ENCODE measurements around the gene RIGI.

DNA sequence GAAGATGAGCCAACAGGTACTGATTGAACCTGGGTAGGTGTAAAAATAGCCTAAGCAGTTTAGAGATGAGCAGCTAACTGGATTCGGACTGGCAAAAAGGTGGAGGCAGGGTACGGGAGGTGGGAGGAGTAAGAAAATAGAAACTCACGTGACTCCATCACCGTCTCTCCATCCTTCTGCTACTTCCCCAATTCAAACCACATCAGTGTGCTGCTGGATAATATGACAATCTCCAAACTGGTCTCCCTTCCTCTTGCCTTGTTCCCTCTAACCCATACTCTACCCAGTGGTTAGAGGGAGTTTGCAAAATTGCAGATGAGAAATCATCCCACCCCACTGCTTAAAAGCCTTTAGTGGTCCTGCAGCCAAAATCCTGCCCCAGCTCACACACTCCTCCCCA lies 42.7 kb downstream of the RIGI start:
- TF ChIP-seq, protein P1, sequence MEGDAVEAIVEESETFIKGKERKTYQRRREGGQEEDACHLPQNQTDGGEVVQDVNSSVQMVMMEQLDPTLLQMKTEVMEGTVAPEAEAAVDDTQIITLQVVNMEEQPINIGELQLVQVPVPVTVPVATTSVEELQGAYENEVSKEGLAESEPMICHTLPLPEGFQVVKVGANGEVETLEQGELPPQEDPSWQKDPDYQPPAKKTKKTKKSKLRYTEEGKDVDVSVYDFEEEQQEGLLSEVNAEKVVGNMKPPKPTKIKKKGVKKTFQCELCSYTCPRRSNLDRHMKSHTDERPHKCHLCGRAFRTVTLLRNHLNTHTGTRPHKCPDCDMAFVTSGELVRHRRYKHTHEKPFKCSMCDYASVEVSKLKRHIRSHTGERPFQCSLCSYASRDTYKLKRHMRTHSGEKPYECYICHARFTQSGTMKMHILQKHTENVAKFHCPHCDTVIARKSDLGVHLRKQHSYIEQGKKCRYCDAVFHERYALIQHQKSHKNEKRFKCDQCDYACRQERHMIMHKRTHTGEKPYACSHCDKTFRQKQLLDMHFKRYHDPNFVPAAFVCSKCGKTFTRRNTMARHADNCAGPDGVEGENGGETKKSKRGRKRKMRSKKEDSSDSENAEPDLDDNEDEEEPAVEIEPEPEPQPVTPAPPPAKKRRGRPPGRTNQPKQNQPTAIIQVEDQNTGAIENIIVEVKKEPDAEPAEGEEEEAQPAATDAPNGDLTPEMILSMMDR (CRISPR knock-in tag; IDR thresholded peaks at IDR 0.05) = no peak
- no peak for TF ChIP-seq HMG20A (CRISPR knock-in tag; IDR thresholded peaks at IDR 0.05; ENCODE audit: borderline replicate concordance)
- no peak for TF ChIP-seq HDAC2 (CRISPR knock-in tag; IDR thresholded peaks at IDR 0.05)
- TF ChIP-seq EZH2 (conservative IDR thresholded peaks at IDR 0.05; ENCODE audit: low read depth, low read length) = no peak
- TF ChIP-seq NCOR1 (IDR thresholded peaks at IDR 0.05; ENCODE audit: borderline replicate concordance, low read length) = no peak
- TF ChIP-seq ZNF780A (CRISPR knock-in tag; IDR thresholded peaks at IDR 0.05) = no peak
- no peak for TF ChIP-seq RBAK (CRISPR knock-in tag; IDR thresholded peaks at IDR 0.05)
- TF ChIP-seq TOE1 (CRISPR knock-in tag; IDR thresholded peaks at IDR 0.05) = no peak
- TF ChIP-seq SMAD1 (CRISPR knock-in tag; IDR thresholded peaks at IDR 0.05; ENCODE audit: borderline replicate concordance, low read depth) = no peak

Measured in HepG2 (cell line).